Activated naive CD4-positive, alpha-beta T cell treated with anti-CD3 and anti-CD28 coated beads, Interleukin-2, amount 10 ng/mL, durations not matched to agents 7 days and 5 days (primary cell): ENCODE measurements around the gene GOLGA6C.
"Not testable (repeated sequence)": the region's sequence is repeated elsewhere in the genome, so short reads cannot be mapped to it uniquely, and the experiment has no call there.

Experiments
- CTCF ChIA-PET: fragments of 350-600 bp; sonication (Branson Sonifier 250); formaldehyde crosslinking; loops from one replicate; lab custom pipeline; 2021; ENCODE audit warnings: antibody characterized with exemption; lab: Charles Lee
- DNase-seq: peaks from one replicate; pipeline ENCODE4 v3.0.0-alpha.2; 2020
- H3K27ac Mint-ChIP-seq: one replicate; pipeline ENCODE4 v1.8.0; 2021; ENCODE audit warnings: mild to moderate bottlenecking, moderate library complexity, mixed read lengths
- H3K27me3 Mint-ChIP-seq: one replicate; pipeline ENCODE4 v1.8.0; 2021; ENCODE audit warnings: mild to moderate bottlenecking, mixed read lengths
- H3K36me3 Mint-ChIP-seq: one replicate; pipeline ENCODE4 v1.8.0; 2021; ENCODE audit warnings: mixed read lengths
- H3K4me1 Mint-ChIP-seq: one replicate; pipeline ENCODE4 v1.8.0; 2021; ENCODE audit warnings: mixed read lengths
- H3K4me3 Mint-ChIP-seq: one replicate; pipeline ENCODE4 v1.8.0; 2021; ENCODE audit warnings: mild to moderate bottlenecking, moderate library complexity, mixed read lengths
- H3K9me3 Mint-ChIP-seq: one replicate; pipeline ENCODE4 v1.8.0; 2021; ENCODE audit warnings: mixed read lengths

The GOLGA6C gene

DNA sequence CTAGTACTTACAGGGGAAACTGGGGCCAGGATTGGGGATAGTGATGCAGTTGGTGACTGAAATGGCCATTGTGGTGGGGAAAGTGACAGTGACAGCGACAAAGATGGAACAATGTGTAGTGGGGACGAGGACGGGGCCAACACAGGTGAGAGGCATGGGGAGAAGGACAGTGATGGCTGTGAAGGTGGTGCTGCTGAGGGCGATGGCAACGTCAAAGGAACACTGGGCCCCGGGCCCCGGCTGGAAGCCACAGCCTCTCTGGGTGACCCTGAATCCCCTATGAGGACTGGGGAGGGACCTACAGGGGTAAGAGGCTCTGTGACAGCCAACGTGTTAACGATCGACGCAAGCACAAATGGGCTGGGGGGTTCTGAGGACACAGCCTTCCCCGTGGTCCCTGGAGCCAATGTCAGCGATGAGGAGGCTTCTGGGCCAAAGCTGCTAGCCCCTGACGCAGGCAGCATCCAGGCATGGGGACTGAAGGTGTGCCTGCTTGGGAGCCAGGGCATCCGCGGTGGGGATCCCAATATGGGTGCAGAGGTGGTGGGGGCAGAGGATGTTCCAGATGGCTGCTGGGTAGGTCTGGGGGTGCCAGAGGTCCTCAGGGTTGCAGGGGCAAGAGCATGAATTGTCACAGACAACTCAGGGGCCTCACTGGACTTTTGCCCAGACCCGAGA, 25.2 kb upstream of the GOLGA6C start:
- Mint-ChIP-seq H3K27ac (no peak overlapping the region), H3K9me3 (no peaks in the 10 kb centered on the region), H3K36me3 (no peaks in the 10 kb centered on the region), H3K4me3 (no peak overlapping the region), H3K27me3 (peaks cover 69% of the 10 kb centered on the region), H3K4me1 (no peaks in the 10 kb centered on the region)
- CTCF ChIA-PET, result no interaction called here
- no peak for DNase-seq

DNA sequence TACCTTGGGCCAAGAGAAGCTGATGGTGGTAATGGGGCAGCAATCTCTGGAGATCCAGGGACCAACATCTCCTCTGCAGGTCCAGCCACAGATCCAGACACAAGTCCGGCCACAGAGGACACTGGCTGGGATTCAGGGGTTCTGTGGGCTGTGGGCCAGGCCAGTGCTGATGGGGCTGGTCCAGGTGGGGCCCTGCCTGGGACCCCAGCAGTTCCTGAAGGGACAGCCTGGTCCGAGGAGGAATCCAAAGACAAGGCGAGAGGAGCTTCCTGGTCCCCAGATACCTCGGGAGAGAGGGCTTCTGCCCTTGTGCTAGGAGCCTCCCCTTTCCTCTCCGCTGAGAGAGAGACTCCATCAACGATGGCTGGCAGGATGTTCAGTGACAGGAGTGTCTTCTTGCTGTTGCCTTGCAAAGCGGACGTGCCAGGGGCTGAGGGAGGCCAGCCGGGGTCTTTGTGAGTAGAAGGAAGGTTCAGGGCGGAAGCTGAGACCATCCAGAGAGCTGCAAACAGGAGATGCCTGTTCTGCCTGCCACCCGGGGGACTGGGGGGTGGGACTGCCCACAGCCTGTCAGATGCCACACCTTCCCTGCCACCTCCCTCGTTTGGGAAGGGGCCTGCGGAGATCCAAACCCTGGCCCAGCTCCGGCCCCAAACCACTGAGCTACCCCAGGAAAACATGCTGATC, 24.5 kb upstream of the GOLGA6C start:
- no peaks in the 10 kb centered on the region for H3K4me1 Mint-ChIP-seq
- no peak overlapping the region for H3K4me3 Mint-ChIP-seq
- H3K27ac Mint-ChIP-seq, result no peak overlapping the region
- no peaks in the 10 kb centered on the region for H3K36me3 Mint-ChIP-seq
- DNase-seq, result no peak
- CTCF ChIA-PET, result no interaction called here
- H3K9me3 Mint-ChIP-seq, result no peaks in the 10 kb centered on the region
- H3K27me3 Mint-ChIP-seq, result peaks cover 67% of the 10 kb centered on the region

DNA sequence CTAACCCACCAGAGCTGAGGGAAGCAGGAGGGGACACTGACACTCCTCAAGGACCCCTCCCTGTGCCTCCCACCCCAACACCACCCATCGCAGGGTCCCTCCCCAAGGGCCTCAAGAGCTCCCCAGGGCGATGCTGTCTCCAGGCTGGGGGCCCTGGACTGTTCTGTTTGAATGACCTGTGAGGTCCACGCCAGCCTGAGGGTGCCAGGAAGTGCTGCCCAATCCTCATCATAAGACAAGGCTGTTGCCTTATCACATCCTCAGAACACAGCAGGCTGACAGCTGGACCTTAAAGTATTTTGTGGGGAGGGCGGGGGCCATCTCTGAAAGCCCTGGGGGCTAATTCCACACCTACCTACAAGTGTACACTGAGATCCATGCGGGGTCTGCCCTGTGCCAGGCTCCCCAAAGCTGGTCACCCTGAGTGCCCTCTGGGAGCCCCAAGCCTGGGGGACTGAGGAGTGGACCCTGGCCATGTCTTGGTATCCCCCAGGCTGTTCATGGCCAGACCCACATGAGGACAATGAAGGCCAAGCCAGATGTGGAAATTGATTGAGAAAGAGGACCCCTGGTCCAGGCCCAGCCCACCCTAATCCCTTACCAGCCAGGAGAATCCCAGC, 23.8 kb upstream of the GOLGA6C start:
- CTCF ChIA-PET, result no interaction called here
- DNase-seq, result no peak
- H3K9me3 Mint-ChIP-seq, result no peaks in the 10 kb centered on the region
- H3K4me3 Mint-ChIP-seq, result no peak overlapping the region
- peaks cover 68% of the 10 kb centered on the region for H3K27me3 Mint-ChIP-seq
- H3K4me1 Mint-ChIP-seq, result no peaks in the 10 kb centered on the region
- no peak overlapping the region for H3K27ac Mint-ChIP-seq
- H3K36me3 Mint-ChIP-seq, result no peaks in the 10 kb centered on the region

- H3K4me3 Mint-ChIP-seq, result no peak overlapping the region
- no peaks in the 10 kb centered on the region for H3K36me3 Mint-ChIP-seq
- H3K27ac Mint-ChIP-seq, result no peak overlapping the region
- no peaks in the 10 kb centered on the region for H3K4me1 Mint-ChIP-seq
- CTCF ChIA-PET, result no interaction called here
- no peaks in the 10 kb centered on the region for H3K9me3 Mint-ChIP-seq
- DNase-seq, result no peak
- peaks cover 75% of the 10 kb centered on the region for H3K27me3 Mint-ChIP-seq
These were observed 23.0 kb upstream of the GOLGA6C start for GRCh38 chr15:75235051-75235673.

DNA sequence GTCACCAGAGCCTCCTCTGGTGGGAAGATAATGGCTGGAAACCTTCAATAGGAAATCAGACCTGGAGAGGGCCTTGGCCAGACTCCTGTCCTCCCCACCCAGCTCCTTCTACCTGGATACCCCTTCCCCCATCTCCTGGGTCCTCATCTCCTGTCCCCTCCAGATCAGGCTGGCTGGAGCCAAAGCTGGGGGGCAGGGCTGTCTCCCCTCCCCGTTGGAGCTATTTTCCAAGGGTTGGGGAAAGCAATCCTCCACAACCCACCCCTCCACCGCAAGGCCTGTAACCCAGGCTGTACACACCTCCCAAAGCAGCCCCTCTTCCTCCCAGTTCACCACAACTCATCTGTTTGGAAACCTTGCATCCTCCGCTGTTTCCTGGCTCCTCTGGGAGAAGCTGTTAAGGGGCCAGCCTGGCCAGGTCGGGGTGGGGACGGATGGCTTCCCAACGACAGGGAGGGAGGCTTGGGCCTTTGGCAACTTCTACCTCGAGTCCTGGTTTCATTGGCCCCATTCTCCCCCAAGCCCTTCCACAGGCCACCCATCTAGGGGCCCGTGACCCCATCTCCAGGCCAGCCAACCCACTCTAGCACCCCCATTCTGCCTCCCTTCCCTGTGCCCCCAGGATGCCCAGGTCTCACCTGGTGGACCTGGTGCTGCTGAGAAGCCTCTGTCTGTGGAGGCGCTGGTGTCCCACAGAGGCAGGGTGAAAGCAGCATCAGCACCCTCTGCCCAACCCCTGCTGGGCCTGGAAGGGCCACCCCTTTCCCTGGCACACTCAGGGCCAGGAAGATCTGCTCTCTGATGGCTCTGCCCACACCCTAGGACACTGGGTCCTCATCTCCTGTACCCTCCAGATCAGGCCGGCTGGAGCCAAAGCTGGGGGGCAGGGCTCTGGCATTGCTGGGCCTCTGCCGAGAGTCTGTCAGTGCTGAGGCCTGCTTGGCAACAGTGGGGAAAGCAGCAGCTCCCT, 22.1 kb upstream of the GOLGA6C start:
- H3K36me3 Mint-ChIP-seq, result no peaks in the 10 kb centered on the region
- H3K9me3 Mint-ChIP-seq, result no peaks in the 10 kb centered on the region
- CTCF ChIA-PET, result no interaction called here
- DNase-seq, result no peak
- H3K27ac Mint-ChIP-seq, result no peak overlapping the region
- H3K27me3 Mint-ChIP-seq, result peaks cover 81% of the 10 kb centered on the region
- H3K4me1 Mint-ChIP-seq, result no peaks in the 10 kb centered on the region
- no peak overlapping the region for H3K4me3 Mint-ChIP-seq

DNA sequence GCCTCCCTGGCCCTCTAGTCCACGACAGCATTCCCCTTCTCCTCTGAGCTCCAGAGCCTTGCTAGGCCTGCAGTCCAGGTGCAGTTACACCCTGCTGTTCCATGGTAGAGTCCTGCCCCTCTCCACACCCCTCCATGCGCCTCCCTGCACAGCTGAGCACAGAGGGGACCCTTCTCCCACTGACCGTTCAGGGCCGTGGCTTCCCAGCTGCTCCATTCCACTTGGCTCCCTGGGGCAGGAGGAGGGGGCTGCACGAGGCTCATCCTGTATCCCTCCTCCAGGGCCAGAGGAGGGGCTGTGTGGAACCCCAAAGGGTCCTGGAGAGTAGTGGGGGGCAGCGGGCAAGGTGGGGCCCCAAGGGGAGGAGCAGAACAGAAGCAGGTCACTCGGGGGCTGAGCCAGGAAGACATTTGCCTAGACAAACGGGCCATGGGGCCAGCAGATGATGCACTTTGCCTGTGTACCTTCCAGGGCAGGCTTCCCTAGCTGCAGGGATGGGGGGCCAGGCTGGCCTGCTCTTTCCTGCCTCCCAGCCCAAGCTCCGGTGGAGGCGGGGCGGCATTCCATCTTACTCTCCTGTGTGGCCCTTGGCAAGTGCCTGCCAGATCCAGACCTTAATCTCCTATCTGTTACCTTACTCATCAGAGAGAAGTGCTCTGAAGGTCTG, 20.7 kb upstream of the GOLGA6C start:
- Mint-ChIP-seq H3K4me1 (no peaks in the 10 kb centered on the region), H3K9me3 (no peaks in the 10 kb centered on the region), H3K27ac (no peak overlapping the region), H3K36me3 (no peaks in the 10 kb centered on the region), H3K27me3 (peaks cover 82% of the 10 kb centered on the region), H3K4me3 (no peak overlapping the region)
- DNase-seq, result no peak
- CTCF ChIA-PET, result no interaction called here

DNA sequence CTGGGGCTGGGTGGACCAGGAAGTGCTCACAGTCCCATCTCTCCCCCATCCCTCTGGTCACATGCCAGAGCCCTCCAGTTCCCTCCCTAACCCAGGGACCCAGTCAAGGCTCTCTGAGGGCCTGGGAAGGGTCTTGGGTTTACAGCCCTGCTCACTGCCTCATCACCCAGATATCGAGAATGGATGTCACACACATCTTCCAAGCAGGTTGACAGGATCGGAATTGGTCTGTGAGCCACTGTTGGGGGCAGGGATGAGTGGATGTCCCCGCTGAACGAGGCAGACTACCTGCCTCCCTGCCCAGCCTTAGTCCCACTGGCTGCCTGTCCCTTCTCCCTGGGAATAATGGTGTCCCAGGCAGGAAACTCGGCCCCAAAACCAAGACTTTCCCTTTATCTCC, 20.0 kb upstream of the GOLGA6C start:
- H3K27me3 Mint-ChIP-seq, result peaks cover 76% of the 10 kb centered on the region
- no peaks in the 10 kb centered on the region for H3K36me3 Mint-ChIP-seq
- no peak overlapping the region for H3K27ac Mint-ChIP-seq
- no peaks in the 10 kb centered on the region for H3K9me3 Mint-ChIP-seq
- DNase-seq, result no peak
- CTCF ChIA-PET, result no interaction called here
- H3K4me1 Mint-ChIP-seq, result no peaks in the 10 kb centered on the region
- H3K4me3 Mint-ChIP-seq, result no peak overlapping the region

DNA sequence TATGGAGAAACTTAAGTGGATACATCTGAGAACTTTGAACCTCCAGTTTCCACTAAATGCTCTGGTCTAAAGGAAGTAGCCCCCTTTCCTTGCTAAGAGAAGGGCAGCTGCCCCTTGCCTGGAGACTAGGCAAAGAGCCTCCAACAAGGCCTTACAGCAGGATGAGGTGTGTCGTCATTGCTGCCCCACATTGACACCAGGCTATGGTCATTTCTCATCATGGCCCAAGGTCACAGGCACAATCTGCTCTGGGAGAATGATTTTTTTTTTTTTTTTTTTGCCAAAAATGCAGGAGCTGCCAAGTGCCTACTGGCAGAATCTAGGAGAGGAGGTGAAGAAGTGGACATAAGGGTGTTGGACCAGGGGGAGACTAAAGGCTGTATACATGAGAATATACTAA, 12.4 kb upstream of the GOLGA6C start:
- peaks cover 47% of the 10 kb centered on the region for H3K27me3 Mint-ChIP-seq
- DNase-seq, H3K27ac Mint-ChIP-seq, H3K36me3 Mint-ChIP-seq, H3K4me1 Mint-ChIP-seq, H3K9me3 Mint-ChIP-seq, H3K4me3 Mint-ChIP-seq, CTCF ChIA-PET: not testable (repeated sequence)

DNA sequence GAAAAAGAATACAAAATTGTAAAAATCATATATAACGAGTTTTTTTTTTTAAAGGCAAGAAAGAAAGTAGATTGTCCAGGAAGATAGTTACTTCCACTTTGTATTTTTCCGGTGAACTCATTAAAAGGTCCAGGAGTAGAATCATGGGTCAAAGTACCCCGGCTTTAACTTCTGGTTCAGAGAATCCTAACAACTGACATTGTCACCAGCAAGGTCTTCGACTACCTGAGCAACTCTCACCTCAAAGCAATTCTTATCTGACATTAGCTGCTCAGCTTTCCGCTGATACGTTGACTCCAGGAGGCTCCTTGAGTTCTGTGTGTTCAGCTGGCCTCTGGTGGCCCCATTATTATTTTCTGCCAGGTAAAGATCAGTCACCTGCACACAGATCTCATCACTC, 9.1 kb upstream of the GOLGA6C start:
- CTCF ChIA-PET, result interaction anchor here (0.7 kb wide), 1 partner anchor 45 kb away, joined by 3 read pairs; no protein-coding TSS in a partner anchor
- DNase-seq, result not testable (repeated sequence)
- peaks cover 58% of the 10 kb centered on the region for H3K27me3 Mint-ChIP-seq

GRCh38 chr15:75249726-75250125, 8.4 kb upstream of the GOLGA6C start:
- Mint-ChIP-seq H3K27me3 (peaks cover 57% of the 10 kb centered on the region), H3K4me1 (no peaks in the 10 kb centered on the region), H3K4me3 (no peak overlapping the region), H3K36me3 (no peaks in the 10 kb centered on the region), H3K9me3 (no peaks in the 10 kb centered on the region), H3K27ac (no peak overlapping the region)
- DNase-seq, result no peak
- CTCF ChIA-PET, result no interaction called here

More for the DNA sequence above, 9.1 kb upstream of the GOLGA6C start:
- not testable (repeated sequence) for H3K36me3 Mint-ChIP-seq, H3K4me3 Mint-ChIP-seq, H3K9me3 Mint-ChIP-seq, H3K4me1 Mint-ChIP-seq, H3K27ac Mint-ChIP-seq

- H3K27ac Mint-ChIP-seq, result not testable (repeated sequence)
These were observed 6.8 kb upstream of the GOLGA6C start for GRCh38 chr15:75251343-75251742.

GRCh38 chr15:75252285-75252684, 5.8 kb upstream of the GOLGA6C start:
- H3K4me3 Mint-ChIP-seq, DNase-seq, H3K9me3 Mint-ChIP-seq, H3K36me3 Mint-ChIP-seq, H3K4me1 Mint-ChIP-seq, H3K27ac Mint-ChIP-seq, CTCF ChIA-PET: not testable (repeated sequence)
- peaks cover 43% of the 10 kb centered on the region for H3K27me3 Mint-ChIP-seq

More at GRCh38 chr15:75251343-75251742, 6.8 kb upstream of the GOLGA6C start:
- CTCF ChIA-PET, H3K4me3 Mint-ChIP-seq, H3K36me3 Mint-ChIP-seq, H3K9me3 Mint-ChIP-seq, DNase-seq, H3K4me1 Mint-ChIP-seq: not testable (repeated sequence)
- H3K27me3 Mint-ChIP-seq, result peaks cover 43% of the 10 kb centered on the region

GRCh38 chr15:75258620-75259343, 648 bp downstream of the GOLGA6C start:
- H3K27ac Mint-ChIP-seq, H3K36me3 Mint-ChIP-seq, H3K27me3 Mint-ChIP-seq, DNase-seq, H3K9me3 Mint-ChIP-seq, CTCF ChIA-PET, H3K4me1 Mint-ChIP-seq, H3K4me3 Mint-ChIP-seq: not testable (repeated sequence)
